ENCODE results near the gene ABLIM1.

DNA sequence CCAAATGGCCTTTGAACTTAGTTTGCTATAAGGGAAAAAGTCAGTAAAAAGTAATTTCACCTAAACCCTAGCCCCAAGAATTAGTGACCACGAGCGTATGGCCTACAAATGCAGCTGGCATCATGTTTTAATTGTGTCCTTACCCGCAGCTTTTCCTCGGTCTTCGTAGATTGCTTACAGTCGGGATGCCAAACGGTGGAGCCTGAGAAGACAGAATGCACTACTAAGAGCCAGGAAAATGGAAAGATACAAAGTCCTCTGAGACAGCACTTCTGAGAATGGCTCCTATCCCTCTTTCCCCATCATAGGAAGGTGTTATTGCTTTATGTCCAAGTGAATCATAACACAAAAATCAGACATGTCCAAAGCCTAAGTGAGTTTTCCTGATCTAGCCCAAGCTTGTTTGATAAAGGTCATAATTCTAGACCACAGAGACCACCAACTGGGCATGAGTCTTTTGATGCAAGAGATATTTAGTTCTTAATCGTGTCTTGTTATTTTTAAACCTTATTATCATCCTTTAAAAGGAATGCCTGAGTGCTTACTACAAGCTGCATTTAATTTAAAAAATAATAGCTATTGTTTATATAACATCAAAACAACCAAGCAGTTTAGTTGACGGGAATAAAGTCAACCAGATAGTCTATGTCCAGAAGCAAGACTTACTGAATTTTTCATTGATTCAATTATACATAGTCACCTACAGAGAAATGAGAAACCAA is 170.1 kb downstream of the ABLIM1 start:
- TF ChIP-seq GATA2 (IDR thresholded peaks at IDR 0.05; ENCODE audit: low read depth, low read length) = no peak
- no peak for TF ChIP-seq GATA3 (IDR thresholded peaks at IDR 0.05; ENCODE audit: low read depth, low read length)
